HG03060 (cell line): ENCODE results near the gene GPER1.

ENCODE experiments used
- ATAC-seq: cut with Tn5 transposase; IDR thresholded peaks from one replicate; pipeline ENCODE4 v1.9.1; 2021; ENCODE audit warnings: low read depth, moderate number of reproducible peaks; ENCODE audit not compliant: unreplicated experiment

The GPER1 gene

DNA sequence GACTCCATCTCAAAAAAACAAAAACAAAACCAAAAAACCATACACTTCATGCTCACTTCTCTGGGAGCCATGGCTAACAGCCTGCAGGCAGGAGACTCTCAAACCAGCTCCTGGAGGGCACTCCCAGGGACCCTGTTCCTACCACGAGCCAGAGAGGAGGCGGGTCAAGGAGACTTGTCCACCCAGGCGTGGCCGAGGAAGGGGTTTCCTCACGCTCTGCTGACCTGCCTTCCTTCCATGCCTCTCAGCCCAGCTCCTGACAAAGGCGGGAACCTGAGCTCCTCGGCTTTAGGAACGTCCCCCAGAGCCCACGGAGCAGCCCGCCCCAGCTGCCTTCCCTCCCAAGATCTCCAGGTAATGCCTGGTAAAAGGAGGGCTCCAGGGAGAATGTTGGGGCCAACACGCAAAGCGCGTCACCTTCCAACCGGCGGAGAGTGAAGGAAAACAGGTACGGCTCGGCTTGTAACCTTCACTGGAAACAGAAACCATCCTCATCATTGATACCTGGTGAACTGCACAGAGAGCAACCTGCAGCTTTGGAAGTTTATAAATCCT lies 34.0 kb upstream of the GPER1 start:
- no peak for ATAC-seq

DNA sequence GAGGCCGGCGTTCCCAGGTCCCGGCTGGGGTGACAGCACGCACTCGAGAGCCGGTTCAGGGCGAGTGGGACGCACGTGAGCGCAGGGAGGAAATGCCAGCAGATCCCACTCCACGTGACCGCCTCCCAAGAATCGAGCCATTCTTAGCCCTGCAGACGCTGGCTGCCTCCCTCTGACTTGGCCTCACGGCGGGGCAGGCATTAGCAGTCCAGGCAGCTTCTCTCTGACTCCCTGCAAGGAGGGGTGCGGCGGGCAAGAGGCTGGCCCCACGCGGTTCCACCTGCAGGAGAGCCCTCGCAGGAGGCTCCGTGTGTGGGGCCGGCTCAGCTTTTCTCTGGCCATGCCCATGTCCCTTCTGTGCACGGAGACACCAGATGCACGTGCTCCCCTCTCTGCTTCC lies 33.5 kb upstream of the GPER1 start:
- ATAC-seq: no peak

DNA sequence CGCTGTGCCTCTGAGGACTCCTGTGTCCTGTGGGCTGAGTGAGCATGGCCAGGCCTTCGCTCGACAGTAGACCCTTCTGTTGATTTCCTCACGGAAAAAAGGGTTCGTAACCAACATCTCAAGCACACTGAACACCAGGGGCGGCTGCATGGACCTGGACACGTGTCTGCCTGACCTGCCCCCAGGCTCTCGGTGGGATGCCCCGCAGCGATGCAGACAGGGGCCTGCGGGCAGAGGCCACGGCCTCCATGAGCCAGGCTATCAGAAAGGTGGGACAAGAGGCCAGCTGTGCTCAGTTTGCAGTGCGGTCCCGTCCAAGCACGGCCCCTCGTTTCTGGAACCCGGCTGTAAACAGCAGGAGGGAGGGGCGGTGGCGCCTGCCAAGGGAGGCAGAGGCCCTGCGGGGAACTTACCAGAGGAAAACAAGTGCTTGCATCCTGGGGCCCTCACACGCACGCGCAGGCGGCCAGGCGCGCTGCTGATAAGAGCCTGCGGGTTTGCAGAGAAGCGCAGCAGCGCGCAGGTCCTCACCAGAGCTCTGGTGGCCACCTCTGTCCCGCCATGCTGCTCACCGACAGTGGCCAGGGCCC lies 33.0 kb upstream of the GPER1 start:
- no peak for ATAC-seq

DNA sequence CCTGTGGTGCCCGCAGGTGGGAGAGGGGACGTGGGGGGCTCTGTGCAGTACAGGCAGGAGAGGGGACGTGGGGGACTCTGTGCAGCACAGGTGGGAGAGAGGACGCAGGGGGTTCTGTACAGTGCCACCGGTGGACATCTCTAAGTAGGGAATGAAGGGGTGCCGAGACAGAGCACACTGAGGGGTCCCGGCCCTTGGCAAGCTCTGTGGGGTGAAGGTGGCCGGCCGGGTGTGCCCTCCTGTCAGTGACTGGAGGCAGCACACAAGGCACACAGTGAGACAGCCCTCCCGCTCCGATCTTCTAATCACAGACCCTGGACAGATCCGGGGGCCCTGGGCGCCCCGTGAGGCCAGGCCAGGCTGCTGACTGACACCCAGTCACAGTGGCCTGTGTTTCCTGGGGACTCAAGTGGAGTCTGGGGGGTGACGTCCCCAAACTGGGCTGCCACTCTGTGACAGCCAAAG lies 32.4 kb upstream of the GPER1 start:
- no peak for ATAC-seq

DNA sequence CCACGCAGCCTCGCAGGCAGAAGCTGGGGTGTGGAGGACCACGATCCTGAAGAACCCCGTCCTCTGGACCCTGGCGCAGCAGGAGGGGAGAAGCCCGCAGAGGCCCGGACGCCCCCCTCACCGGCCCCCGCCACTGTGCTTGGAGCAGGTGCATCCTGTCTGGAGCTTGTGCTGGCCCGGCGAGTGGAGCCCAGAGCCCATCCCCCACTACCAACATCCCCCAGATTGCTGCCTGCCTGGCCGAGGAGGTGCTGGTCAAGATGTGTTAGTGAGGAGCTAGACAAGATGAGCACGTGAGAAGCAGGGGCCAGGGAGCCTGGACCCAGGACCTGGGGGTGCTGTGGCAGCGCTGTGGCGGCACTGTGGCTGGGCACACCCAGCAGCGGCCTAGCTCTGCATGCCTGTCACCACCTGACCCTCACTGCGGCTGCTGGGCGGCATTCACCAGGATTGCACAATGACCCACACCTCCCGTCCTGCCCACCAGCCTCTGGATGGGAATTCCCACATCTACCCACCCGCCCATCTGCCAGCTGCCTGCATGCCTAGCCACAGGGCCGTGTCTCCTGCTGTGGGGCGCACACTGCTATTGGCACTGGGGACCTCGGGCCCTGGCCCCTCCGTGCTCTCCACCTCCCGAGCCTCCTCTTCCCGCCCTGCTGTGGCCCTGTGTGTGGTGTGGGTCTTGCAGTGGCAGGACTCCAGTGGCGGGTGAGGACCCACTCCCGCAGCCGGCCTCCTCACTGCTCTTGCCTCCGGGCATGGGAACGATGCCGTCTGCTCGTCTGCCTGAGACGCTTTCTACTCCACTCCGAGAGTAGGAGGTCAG lies 31.7 kb upstream of the GPER1 start:
- ATAC-seq: no peak

DNA sequence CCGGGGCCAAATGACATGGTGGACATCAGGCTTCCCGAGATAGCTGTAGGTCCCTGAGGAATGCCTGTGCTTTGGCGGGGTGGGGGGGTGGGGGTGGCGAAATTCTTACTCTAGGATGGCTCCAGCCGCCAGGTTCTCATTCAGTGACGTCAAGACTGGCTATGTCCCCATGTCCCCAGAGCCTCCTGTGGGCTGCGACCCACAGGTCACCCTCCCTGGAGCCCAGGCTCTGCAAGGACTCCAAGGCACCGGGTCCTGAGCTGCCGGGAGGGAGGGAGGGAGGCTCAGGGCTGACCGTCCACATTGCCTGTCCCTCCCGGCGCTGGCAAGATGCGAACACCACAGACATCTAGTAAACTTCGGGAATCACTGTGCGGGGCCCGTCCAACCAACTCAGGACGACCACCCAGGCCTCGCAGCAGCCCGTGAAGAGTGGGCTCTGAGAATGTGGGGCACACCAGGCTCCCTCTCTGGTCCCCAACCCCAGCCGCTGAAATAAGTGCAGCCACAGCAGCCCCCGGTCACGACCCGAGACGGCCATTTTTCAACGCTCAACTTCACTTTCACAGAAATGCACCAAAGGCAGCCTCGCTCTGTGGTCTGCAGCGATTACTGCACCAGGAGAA lies 31.0 kb upstream of the GPER1 start:
- ATAC-seq: no peak

DNA sequence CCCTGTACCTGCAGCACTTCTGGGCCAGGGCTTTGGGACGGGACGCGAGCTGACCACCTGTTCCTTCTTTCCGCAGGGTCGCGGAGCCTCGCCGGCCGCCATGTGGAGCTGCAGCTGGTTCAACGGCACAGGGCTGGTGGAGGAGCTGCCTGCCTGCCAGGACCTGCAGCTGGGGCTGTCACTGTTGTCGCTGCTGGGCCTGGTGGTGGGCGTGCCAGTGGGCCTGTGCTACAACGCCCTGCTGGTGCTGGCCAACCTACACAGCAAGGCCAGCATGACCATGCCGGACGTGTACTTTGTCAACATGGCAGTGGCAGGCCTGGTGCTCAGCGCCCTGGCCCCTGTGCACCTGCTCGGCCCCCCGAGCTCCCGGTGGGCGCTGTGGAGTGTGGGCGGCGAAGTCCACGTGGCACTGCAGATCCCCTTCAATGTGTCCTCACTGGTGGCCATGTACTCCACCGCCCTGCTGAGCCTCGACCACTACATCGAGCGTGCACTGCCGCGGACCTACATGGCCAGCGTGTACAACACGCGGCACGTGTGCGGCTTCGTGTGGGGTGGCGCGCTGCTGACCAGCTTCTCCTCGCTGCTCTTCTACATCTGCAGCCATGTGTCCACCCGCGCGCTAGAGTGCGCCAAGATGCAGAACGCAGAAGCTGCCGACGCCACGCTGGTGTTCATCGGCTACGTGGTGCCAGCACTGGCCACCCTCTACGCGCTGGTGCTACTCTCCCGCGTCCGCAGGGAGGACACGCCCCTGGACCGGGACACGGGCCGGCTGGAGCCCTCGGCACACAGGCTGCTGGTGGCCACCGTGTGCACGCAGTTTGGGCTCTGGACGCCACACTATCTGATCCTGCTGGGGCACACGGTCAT lies 30.3 kb upstream of the GPER1 start:
- no peak for ATAC-seq

DNA sequence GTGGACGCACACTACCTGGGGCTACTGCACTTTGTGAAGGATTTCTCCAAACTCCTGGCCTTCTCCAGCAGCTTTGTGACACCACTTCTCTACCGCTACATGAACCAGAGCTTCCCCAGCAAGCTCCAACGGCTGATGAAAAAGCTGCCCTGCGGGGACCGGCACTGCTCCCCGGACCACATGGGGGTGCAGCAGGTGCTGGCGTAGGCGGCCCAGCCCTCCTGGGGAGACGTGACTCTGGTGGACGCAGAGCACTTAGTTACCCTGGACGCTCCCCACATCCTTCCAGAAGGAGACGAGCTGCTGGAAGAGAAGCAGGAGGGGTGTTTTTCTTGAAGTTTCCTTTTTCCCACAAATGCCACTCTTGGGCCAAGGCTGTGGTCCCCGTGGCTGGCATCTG lies 29.6 kb upstream of the GPER1 start:
- no peak for ATAC-seq

DNA sequence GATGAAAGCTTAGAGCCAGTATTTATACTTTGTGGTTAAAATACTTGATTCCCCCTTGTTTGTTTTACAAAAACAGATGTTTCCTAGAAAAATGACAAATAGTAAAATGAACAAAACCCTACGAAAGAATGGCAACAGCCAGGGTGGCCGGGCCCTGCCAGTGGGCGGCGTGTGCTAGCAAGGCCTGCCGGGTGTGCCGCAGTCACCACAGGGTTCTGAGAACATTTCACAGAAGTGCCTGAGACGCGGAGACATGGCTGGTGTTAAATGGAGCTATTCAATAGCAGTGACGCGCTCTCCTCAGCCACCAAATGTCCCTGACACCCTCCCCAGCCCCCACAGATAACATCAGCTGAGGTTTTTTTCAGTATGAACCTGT lies 29.1 kb upstream of the GPER1 start:
- ATAC-seq: no peak

DNA sequence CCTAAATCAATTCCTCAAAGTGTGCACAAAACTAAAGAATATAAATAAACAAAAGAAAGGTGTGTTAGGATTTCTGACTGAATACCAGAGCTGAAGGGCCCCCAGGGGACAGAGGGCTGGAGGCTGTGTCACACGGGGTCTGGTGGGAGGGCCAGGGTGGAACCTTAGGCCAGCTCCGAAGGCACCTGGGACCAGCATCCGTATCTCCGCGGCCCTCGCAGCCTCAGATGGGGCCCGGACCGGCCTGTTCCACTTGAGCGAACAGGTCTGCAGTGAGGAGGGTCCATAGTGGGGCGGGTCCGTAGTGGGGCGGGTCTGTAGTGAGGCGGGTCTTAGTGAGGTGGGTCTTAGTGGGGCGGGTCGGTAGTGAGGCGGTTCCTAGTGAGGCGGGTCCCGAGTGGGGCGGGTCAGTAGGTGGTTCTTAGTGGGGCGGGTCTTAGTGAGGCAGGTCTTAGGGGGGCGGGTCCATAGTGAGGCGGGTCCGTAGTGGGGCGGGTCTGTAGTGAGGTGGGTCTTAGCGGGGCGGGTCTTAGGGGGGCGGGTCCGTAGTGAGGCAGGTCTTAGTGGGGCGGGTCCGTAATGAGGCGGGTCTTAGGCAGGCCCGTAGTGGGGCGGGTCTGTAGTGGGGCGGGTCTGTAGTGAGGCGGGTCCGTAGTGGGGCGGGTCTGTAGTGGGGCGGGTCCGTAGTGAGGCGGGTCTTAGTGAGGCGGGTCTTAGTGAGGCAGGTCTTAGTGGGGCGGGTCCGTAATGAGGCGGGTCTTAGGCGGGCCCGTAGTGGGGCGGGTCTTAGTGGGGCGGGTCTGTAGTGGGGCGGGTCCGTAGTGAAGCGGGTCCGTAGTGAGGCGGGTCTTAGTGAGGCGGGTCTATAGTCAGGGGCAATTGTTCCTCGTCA lies 28.5 kb upstream of the GPER1 start:
- ATAC-seq: no peak

DNA sequence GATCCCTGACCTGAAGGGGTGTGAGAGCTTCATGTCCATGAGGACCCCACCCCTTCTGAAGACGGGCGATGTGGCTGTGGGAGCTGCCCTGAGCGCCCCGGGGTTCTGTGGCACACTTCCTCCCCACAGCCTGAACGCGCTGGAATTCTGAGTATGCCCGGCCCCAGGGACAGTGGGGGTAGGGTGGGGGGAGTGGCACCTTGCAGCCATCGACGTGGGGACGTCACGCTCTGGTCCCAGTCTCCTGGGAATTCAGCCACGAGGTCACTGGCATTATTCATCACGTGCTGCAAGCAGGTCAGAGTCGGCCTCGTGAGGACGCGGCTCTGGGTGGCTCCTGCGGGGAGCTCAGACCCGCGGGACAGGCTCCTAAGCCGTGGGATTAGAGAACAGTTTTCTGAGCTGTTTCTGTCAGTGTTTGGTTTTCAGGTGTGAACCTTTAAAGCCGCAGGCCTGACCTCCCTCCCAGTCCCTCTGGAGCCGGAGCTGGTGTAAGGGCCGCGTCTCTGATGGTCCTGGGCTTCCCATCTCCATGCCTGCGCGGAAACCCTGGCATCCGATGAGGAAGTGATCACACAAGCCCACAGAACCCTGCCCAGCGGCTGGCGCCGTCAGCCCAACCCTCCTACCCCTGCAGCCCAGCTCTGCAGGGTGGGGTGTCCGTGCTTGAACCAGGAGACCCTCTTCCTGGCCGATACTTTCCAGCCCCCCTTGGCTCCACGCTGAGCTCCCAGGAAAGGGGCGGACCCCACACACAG lies 27.4 kb upstream of the GPER1 start:
- ATAC-seq: no peak

DNA sequence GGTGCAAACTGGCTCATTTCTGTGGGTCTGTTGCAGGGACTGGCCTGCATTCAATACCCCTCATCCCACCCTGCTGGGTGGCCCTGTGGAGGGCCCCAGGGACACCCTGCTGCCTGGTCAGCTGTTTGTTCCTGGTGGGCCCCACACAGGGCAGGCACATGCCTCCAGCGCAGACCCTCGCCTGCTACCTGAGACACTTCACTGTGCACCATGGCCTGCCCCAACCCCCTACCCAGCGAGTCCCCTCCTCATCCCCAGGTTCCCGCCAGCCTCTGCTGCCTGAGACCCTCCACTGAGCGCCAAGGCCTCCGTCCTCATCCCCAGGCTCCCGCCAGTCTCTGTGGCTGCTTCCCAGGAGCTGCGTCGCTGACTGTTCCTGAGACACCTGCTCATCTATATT lies 26.7 kb upstream of the GPER1 start:
- ATAC-seq: no peak

DNA sequence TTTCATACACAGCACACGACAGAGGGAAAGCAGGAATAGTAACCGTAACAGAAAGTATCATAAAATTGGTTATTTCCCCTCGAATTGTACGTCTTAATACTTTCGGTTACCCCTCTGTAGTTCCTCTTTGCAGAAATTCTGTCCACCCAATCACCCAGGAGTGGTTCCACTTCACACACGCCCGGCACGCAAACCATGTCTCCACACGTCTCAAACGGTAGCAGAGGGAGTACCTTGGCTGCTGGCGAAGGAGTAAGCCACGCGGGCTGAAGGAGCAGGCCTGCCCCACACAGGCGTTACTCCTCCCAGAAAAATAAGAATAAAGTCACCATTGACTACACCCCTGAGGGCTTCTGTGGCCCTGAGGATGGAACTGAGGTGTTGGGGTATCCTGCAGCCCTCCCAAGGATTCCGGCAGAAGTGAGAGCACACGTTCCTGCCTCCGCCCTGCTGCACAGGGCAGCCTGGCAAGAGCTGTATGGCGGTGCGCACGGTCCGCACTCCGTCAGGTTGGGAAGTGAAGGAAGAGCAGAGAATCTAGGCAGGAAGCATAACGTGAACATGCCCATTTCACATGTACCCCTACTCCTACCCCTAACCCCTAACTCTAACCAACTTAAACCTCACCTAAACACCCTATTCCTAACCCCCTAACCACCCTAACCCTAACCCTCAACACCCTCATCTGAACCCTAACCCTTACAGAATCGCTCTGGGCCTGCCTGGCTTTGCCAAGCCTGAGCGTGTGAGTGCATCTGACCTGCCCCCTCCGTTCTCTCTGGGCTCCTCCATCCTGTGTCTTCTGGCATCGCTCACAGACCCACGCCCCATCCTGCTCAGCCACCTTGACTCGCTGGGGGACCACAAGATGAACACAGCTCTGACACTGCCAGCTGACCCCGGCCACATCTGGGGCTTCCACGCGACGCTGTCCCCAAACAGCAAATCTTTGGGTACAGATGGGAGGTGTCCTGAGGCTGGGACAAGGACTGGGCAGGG lies 25.3 kb upstream of the GPER1 start:
- ATAC-seq: peak; percentile 27

DNA sequence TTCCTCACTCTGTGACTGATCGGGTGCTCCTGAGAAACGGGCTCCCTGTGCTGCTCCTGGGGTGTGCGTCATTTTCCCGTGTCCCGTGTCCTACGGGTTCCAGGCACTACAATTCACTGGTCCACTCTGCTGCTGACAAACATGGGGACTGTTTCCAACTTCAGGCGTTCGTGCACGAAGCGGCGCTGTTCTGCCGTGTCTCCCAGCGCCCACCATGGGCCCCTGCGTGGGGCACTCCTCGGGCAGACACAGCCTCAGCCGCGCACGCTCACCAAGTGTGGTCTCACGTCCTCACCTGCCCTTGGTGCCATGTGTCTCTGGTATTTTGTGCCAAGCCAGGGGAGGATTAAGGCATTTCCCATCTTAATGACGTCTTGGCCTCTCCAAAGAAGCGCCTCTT lies 24.6 kb upstream of the GPER1 start:
- ATAC-seq: no peak

DNA sequence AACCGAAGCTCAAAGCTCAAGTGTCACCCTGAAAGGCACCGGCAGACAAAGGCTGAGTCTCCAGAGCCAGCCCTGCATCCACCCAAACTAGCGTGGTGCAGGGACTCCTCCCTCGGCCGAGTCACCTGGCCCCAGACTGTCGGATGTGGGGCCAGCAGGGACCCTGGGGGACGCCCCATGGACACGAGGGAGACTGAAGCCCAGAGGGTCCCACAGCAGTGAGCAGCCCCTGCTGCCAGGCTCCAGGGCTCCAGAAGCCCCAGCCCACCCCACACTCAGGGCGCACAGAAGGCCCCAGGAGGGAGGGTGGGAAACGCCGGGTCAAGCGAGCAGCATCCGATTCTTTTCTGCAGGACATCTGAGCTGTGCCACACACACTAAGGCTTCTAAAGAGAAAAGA lies 23.3 kb upstream of the GPER1 start:
- no peak for ATAC-seq

DNA sequence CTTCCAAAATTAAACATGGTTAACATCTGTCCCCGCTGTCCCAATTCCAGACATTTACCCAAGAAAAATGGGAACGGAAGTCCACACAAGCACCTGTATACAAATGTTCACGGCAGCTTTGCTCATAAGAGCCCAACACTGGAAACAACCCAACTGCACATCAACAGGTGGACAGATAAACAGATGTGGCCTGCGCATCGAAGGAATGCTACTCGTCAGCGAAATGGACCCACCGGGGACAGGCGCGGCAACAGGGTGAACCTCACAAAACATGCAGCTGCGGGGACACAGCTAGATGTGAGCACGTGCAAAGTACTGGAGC lies 22.7 kb upstream of the GPER1 start:
- no peak for ATAC-seq

DNA sequence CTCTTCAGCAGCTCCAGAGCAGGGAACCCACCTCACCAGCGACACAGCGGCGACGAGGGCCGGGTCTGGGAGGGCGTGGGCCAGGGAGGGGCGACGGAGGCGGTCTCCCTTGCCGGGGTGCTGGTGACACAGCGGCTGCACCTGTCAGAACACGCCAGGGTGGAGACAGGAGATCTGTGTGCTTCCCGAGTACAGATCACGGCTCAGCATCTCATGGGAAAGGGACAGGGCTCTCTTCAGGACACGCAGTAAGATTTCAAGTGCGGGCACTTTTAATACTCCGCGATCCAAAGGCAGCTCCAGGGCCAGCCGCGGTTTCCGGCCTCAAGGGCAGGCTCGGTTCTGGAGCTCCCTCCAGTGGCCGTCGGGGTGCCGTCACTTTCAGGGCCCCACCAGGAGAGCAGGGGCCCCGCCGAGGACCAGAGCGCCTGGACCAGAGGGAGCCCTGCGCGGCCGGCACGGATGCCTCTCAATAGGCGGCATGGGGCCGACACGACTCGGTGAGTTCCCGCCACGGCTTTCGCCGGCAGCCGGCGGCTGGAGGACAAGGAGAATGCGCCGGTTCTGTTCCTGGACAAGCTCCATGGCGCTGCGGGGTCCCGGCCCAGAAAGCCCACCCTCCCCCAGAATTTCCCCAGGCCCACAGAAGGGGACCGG lies 22.2 kb upstream of the GPER1 start:
- no peak for ATAC-seq

DNA sequence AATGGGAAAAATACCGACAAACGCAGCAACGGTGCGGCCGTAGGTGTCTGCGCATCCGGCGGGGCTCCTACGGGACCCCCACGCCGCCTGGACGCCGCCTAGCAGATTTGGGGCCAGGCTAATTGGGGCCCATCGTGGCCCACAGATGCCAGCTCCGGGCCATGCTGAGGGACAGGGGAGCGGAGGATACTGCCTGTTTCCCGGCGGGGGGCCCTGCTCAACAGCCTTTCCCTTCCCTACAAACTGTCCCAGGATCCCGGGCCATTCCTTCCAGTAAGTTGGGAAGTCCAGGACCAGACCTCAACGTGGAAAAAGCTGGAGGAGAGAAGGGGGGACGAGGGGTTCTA lies 21.7 kb upstream of the GPER1 start:
- ATAC-seq: no peak
